H1 (cell line): Measurements from ENCODE around the gene SH3BGRL. TPM values are rescaled to one million over a fixed set of nuclear protein-coding genes. Genes with fewer than 3 reads are reported as not detected.

ENCODE experiments used
- CTCF ChIA-PET: fragments of 300-600 bp; sonication (Branson Sonifier 250); formaldehyde crosslinking; loops from one replicate; lab custom pipeline; 2021; ENCODE audit not compliant: partially characterized antibody; lab: Charles Lee
- POLR2A ChIA-PET: fragments of 300-600 bp; sonication (Branson Sonifier 250); formaldehyde crosslinking; loops from one replicate; lab custom pipeline; 2021; ENCODE audit warnings: inconsistent platforms; ENCODE audit not compliant: partially characterized antibody; lab: Charles Lee
- DNase-seq, 2 experiments: peaks; one replicate each; pipeline versions ENCODE4 v3.0.0 to v3.0.0-alpha.2; 2010 to 2022; ENCODE audit warnings: low spot score in 2 of 2, low read depth in 1 of 2, mixed read lengths in 1 of 2
- FAIRE-seq: peaks from 2 replicates; lab custom pipeline; 2011; peaks lifted over from hg19 to GRCh38; lab: Jason Lieb, UNC
- H2AFZ ChIP-seq: 2 replicates; pipeline ENCODE4 v1.8.1; 2012; ENCODE audit warnings: low read length, inconsistent platforms
- H2AK5ac ChIP-seq: 2 replicates; pipeline ENCODE4 v1.6.1; 2013; ENCODE audit warnings: low read depth, low read length
- H2BK120ac ChIP-seq: replicated peaks from 2 replicates; pipeline ENCODE3; 2013; ENCODE audit warnings: low read depth, low read length, inconsistent platforms
- H2BK12ac ChIP-seq: 2 replicates; pipeline ENCODE4 v1.6.1; 2013; ENCODE audit warnings: low read depth, low read length
- H2BK15ac ChIP-seq: 2 replicates; pipeline ENCODE4 v1.6.1; 2013; ENCODE audit warnings: low read length
- H2BK20ac ChIP-seq: 2 replicates; pipeline ENCODE4 v1.6.1; 2013; ENCODE audit warnings: low read length
- H2BK5ac ChIP-seq: 2 replicates; pipeline ENCODE4 v1.6.1; 2013; ENCODE audit warnings: low read depth, low read length
- H3K14ac ChIP-seq: 2 replicates; pipeline ENCODE4 v1.6.1; 2013; ENCODE audit warnings: inconsistent platforms; ENCODE audit not compliant: insufficient read length
- H3K18ac ChIP-seq: 2 replicates; pipeline ENCODE4 v1.6.1; 2013; ENCODE audit warnings: low read length; ENCODE audit errors: extremely low read depth
- H3K23ac ChIP-seq: 2 replicates; pipeline ENCODE4 v1.6.1; 2013; ENCODE audit warnings: inconsistent platforms; ENCODE audit not compliant: insufficient read length
- H3K23me2 ChIP-seq: 2 replicates; pipeline ENCODE4 v1.6.1; 2013; ENCODE audit warnings: low read depth, low read length
- H3K27ac ChIP-seq: 2 replicates; pipeline ENCODE4 v1.6.1; 2011; ENCODE audit warnings: low read depth, low read length, inconsistent platforms
- H3K27me3 ChIP-seq, 4 experiments: replicated peaks in 1 of 4; 1 replicate in 1 of 4; 2 replicates in 3 of 4; pipeline versions ENCODE4 v1.6.1 to v1.8.1; 2011 to 2013; ENCODE audit warnings: low read length in 3 of 4, mild to moderate bottlenecking in 3 of 4, inconsistent platforms in 2 of 4, mixed read lengths in 2 of 4, moderate library complexity in 1 of 4; ENCODE audit not compliant: control insufficient read depth in 3 of 4, insufficient read depth in 3 of 4; ENCODE audit errors: extremely low read depth in 1 of 4
- H3K36me3 ChIP-seq, 4 experiments: 2 replicates each; pipeline versions ENCODE4 v1.6.1 to v1.8.1; 2011 to 2013; ENCODE audit warnings: mild to moderate bottlenecking in 4 of 4, low read length in 3 of 4, moderate library complexity in 2 of 4, control low read depth in 1 of 4, inconsistent platforms in 1 of 4; ENCODE audit not compliant: insufficient read depth in 4 of 4, control insufficient read depth in 2 of 4
- H3K4ac ChIP-seq: replicated peaks from 2 replicates; pipeline ENCODE3; 2013; ENCODE audit warnings: low read length, low read depth, mixed read lengths, inconsistent platforms; ENCODE audit not compliant: insufficient read length
- H3K4me1 ChIP-seq, 4 experiments: replicated peaks in 1 of 4; 1 replicate in 1 of 4; 2 replicates in 3 of 4; pipeline versions ENCODE4 v1.6.1 to v1.8.1; 2011 to 2013; ENCODE audit warnings: low read length in 3 of 4, inconsistent platforms in 2 of 4, mixed read lengths in 1 of 4; ENCODE audit not compliant: insufficient read depth in 4 of 4, control insufficient read depth in 3 of 4
- H3K4me2 ChIP-seq, 2 experiments: 2 replicates each; pipeline versions ENCODE4 v1.6.1 to v1.8.1; 2011 to 2013; ENCODE audit warnings: low read depth in 2 of 2, low read length in 2 of 2, control low read depth in 1 of 2, inconsistent platforms in 1 of 2, mild to moderate bottlenecking in 1 of 2; ENCODE audit not compliant: insufficient read depth in 1 of 2
- H3K4me3 ChIP-seq, 4 experiments: fragments of 200-600, 300-600 bp in 1 of 4; sonication (generic), shearing (Covaris generic), sonication (Bioruptor Twin) in 1 of 4; 2 replicates each; pipeline versions ENCODE4 v1.5.1 to v1.8.1; 2011 to 2016; ENCODE audit warnings: low read length in 4 of 4, low read depth in 3 of 4, control low read depth in 2 of 4, inconsistent platforms in 2 of 4, mild to moderate bottlenecking in 2 of 4, mixed read lengths in 1 of 4, moderate library complexity in 1 of 4; ENCODE audit not compliant: insufficient read depth in 2 of 4; ENCODE audit errors: extremely low read depth in 1 of 4
- H3K56ac ChIP-seq: replicated peaks from 2 replicates; pipeline ENCODE3; 2013; ENCODE audit warnings: low read depth, mild to moderate bottlenecking, mixed read lengths, low read length, inconsistent platforms; ENCODE audit not compliant: insufficient read length
- H3K79me1 ChIP-seq: 2 replicates; pipeline ENCODE4 v1.6.1; 2013; ENCODE audit warnings: low read depth, low read length, control low read depth
- H3K79me2 ChIP-seq, 2 experiments: 2 replicates each; pipeline versions ENCODE4 v1.6.1 to v1.8.1; 2012 to 2013; ENCODE audit warnings: low read length in 2 of 2, mild to moderate bottlenecking in 2 of 2, inconsistent platforms in 1 of 2; ENCODE audit not compliant: insufficient read depth in 2 of 2, control insufficient read depth in 1 of 2
- H3K9ac ChIP-seq, 4 experiments: replicated peaks in 1 of 4; 1 replicate in 1 of 4; 2 replicates in 3 of 4; pipeline versions ENCODE4 v1.6.1 to v1.8.1; 2011 to 2013; ENCODE audit warnings: low read depth in 3 of 4, low read length in 3 of 4, control low read depth in 2 of 4, mild to moderate bottlenecking in 2 of 4, moderate library complexity in 2 of 4, inconsistent platforms in 1 of 4; ENCODE audit errors: extremely low read depth in 1 of 4
- H3K9me3 ChIP-seq, 2 experiments: 2 replicates each; pipeline versions ENCODE4 v1.6.1 to v1.8.1; 2012 to 2013; ENCODE audit warnings: mild to moderate bottlenecking in 2 of 2, moderate library complexity in 2 of 2, control low read depth in 1 of 2, inconsistent platforms in 1 of 2, low read depth in 1 of 2, low read length in 1 of 2, mixed read lengths in 1 of 2; ENCODE audit not compliant: insufficient read depth in 2 of 2
- H4K20me1 ChIP-seq, 2 experiments: replicated peaks in 1 of 2; 2 replicates each; pipeline versions ENCODE3 to v1.8.1; 2011 to 2013; ENCODE audit warnings: inconsistent platforms in 2 of 2, low read length in 2 of 2, mild to moderate bottlenecking in 1 of 2; ENCODE audit not compliant: insufficient read depth in 2 of 2, control insufficient read depth in 1 of 2
- H4K5ac ChIP-seq: 2 replicates; pipeline ENCODE4 v1.6.1; 2013; ENCODE audit warnings: low read length, low read depth, mixed read lengths, inconsistent platforms; ENCODE audit not compliant: insufficient read length
- H4K8ac ChIP-seq: 2 replicates; pipeline ENCODE4 v1.8.0; 2013; ENCODE audit warnings: mild to moderate bottlenecking, moderate library complexity, low read length, inconsistent platforms; ENCODE audit not compliant: insufficient read depth; ENCODE audit errors: extremely low read depth
- H4K91ac ChIP-seq: replicated peaks from 2 replicates; pipeline ENCODE3; 2013; ENCODE audit warnings: low read length, mixed read lengths, inconsistent platforms; ENCODE audit not compliant: insufficient read length
- CBX5 ChIP-seq: fragments of 300-800, 300-1000 bp; sonication (generic); IDR thresholded peaks from 2 replicates; pipeline ENCODE4 v1.7.1; 2016; ENCODE audit warnings: antibody characterized with exemption, low read length, low read depth
- FOSL1 ChIP-seq: IDR thresholded peaks from 2 replicates; pipeline ENCODE4 v1.6.1; 2011; ENCODE audit warnings: mild to moderate bottlenecking, low read depth, low read length, moderate library complexity; ENCODE audit not compliant: insufficient read depth
- HDAC2 ChIP-seq, 2 experiments: fragments of 300-600 bp in 1 of 2; sonication (generic) in 1 of 2; IDR thresholded peaks; 2 replicates each; pipeline ENCODE4 v1.6.1; 2011 to 2012; ENCODE audit warnings: low read depth in 2 of 2, low read length in 2 of 2, mild to moderate bottlenecking in 2 of 2, moderate library complexity in 2 of 2, borderline replicate concordance in 1 of 2, inconsistent platforms in 1 of 2
- KDM4A ChIP-seq: IDR thresholded peaks from one replicate; pipeline ENCODE4 v1.7.1; 2012; ENCODE audit warnings: low read depth, mild to moderate bottlenecking, moderate library complexity, low read length, inconsistent platforms; ENCODE audit not compliant: severe bottlenecking
- PHF8 ChIP-seq: fragments of 200-600 bp; sonication (generic); conservative IDR thresholded peaks from 2 replicates; pipeline ENCODE4 v1.7.1; 2012; ENCODE audit warnings: low read depth, mild to moderate bottlenecking, inconsistent platforms, low read length, moderate library complexity
- RAD21 ChIP-seq, 2 experiments: IDR thresholded peaks in 1 of 2; conservative IDR thresholded peaks in 1 of 2; 2 replicates each; pipeline ENCODE4 v1.6.1; 2011; ENCODE audit warnings: low read depth in 2 of 2, low read length in 2 of 2, improper control_type of control experiment in 1 of 2, inconsistent platforms in 1 of 2, mild to moderate bottlenecking in 1 of 2, moderate library complexity in 1 of 2
- RBBP5 ChIP-seq: IDR thresholded peaks from 2 replicates; pipeline ENCODE4 v1.7.1; 2012; ENCODE audit warnings: low read depth, mild to moderate bottlenecking, inconsistent platforms, low read length, moderate library complexity, borderline replicate concordance
- TAF7 ChIP-seq: optimal IDR thresholded peaks from 2 replicates; pipeline ENCODE3; 2011; ENCODE audit warnings: low read depth, mild to moderate bottlenecking, inconsistent platforms, low read length, moderate library complexity, borderline replicate concordance
- WGBS, 2 experiments: shearing (Covaris generic) in 1 of 2; methylation state at CpG; one replicate each; pipeline versions ENCODE4 v1.1.6 to v1.1.7; 2013 to 2015; ENCODE audit warnings: low lambda C conversion rate in 2 of 2, mixed read lengths in 2 of 2, inconsistent platforms in 1 of 2, low coverage in 1 of 2, missing lambda C conversion rate in 1 of 2; ENCODE audit not compliant: insufficient replicate concordance in 2 of 2, insufficient coverage in 1 of 2, insufficient read length in 1 of 2; ENCODE audit errors: extremely low coverage in 1 of 2, missing lambda C conversion rate in 1 of 2; 5-methylcytosine and 5-hydroxymethylcytosine counted together
- polyA plus RNA-seq, 7 experiments: library from polyadenylated mRNA; depleted of rRNA in 3 of 7; stranded (reverse) in 5 of 7; unstranded in 2 of 7; fragments of >200 nt in 5 of 7; fragments of 200-250 nt in 2 of 7; gene quantifications; 1 replicate in 5 of 7; 2 replicates in 1 of 7; 4 replicates in 1 of 7; pipeline versions ENCODE4 v1.2.1 to v1.2.3, GENCODE V29; 2011 to 2013; ENCODE audit warnings: missing spikeins in 2 of 7, mixed read lengths in 2 of 7
- total RNA-seq: library from RNA; stranded (reverse); fragmentation: NEBNext Ultra II Directional; extraction: Animal tissue kit (Norgen Biotek cat#: 25700); gene quantifications from 2 replicates; pipeline ENCODE4 v1.2.1, GENCODE V29; 2021

Gene SH3BGRL
- total and polyA plus RNA-seq, 2 of the 8 experiments (the other 6 are each of a cell fraction or from before 2014, with no cell fraction given): 36.3 to 49.6 TPM

- no peak overlapping the region for H2AFZ ChIP-seq
- H2BK15ac ChIP-seq: no peak overlapping the region
- POLR2A ChIA-PET: interaction anchor here (0.8 kb wide), 1 partner anchor 14 kb away, joined by 3 read pairs; no protein-coding TSS in a partner anchor
- no peak overlapping the region for H4K8ac ChIP-seq
- no peak overlapping the region for H2BK12ac ChIP-seq
- no peak overlapping the region for H3K56ac ChIP-seq
- no peak overlapping the region for H3K4me2 ChIP-seq
- H3K27me3 ChIP-seq: no peaks in the 10 kb centered on the region
- no peak overlapping the region for H3K23ac ChIP-seq
- TF ChIP-seq RBBP5 (no peak), CBX5 (no peak), FOSL1 (no peak), RAD21 (IDR thresholded peaks at IDR 0.05 in 1 of 2, conservative IDR thresholded peaks at IDR 0.05 in 1 of 2; ENCODE audit: low read depth in 2 of 2, low read length in 2 of 2) (no peak), TAF7 (no peak), HDAC2 (IDR thresholded peaks at IDR 0.05; ENCODE audit: borderline replicate concordance in 1 of 2, low read depth in 2 of 2, low read length in 2 of 2) (no peak), KDM4A (no peak), PHF8 (no peak)
- no peak overlapping the region for H4K5ac ChIP-seq
- H3K79me1 ChIP-seq: no peaks in the 10 kb centered on the region
- H3K9ac ChIP-seq: no peak overlapping the region
- no peak overlapping the region for H3K27ac ChIP-seq
- no peaks in the 10 kb centered on the region for H4K20me1 ChIP-seq
- H3K14ac ChIP-seq: no peak overlapping the region
- peaks cover 3% of the 10 kb centered on the region; the same call in 1 of the 2 replicates for H3K23me2 ChIP-seq
- no peak overlapping the region for H2BK120ac ChIP-seq
- H3K4ac ChIP-seq: no peak overlapping the region
- H3K4me1 ChIP-seq: no peaks in the 10 kb centered on the region
- H3K79me2 ChIP-seq: peaks cover 0 to 56% of the 10 kb centered on the region in 2 experiments; a peak in 2 of 4 replicates
- H2AK5ac ChIP-seq: no peak overlapping the region
- H2BK5ac ChIP-seq: no peak overlapping the region
- no peak overlapping the region for H3K4me3 ChIP-seq
- no peak overlapping the region for H4K91ac ChIP-seq
- 100% methylated on average over 1 of the region's 1 CpG; no CpG with 5 or more reads in 1 of the 2 experiments for WGBS, 2 experiments
- CTCF ChIA-PET: no interaction called here
- H3K9me3 ChIP-seq: no peaks in the 10 kb centered on the region
- FAIRE-seq: no peak
- no peak overlapping the region for H3K18ac ChIP-seq
- H2BK20ac ChIP-seq: no peak overlapping the region
- H3K36me3 ChIP-seq: no peaks in the 10 kb centered on the region
- DNase-seq: no peak
These were observed 4.6 kb downstream of the SH3BGRL start for GRCh38 chrX:81206476-81206875.
